WTC11 (cell line): ENCODE measurements around the gene ZNF221. TPM values are rescaled to one million over a fixed set of nuclear protein-coding genes. Genes with fewer than 3 reads are reported as not detected.

Experiments
- ATAC-seq: fragments of 200-7000 bp; cut with Tn5 transposase; 2 replicates; pipeline ENCODE4 v1.10.0; 2021; ENCODE audit warnings: mild to moderate bottlenecking, moderate library complexity
- CTCF ChIA-PET: fragments of 300-600 bp; sonication (Branson Sonifier 250); formaldehyde crosslinking; loops from one replicate; lab custom pipeline; 2021; ENCODE audit warnings: antibody characterized with exemption; lab: Charles Lee
- POLR2A ChIA-PET: fragments of 350-600 bp; sonication (Branson Sonifier 250); formaldehyde crosslinking; loops from one replicate; lab custom pipeline; 2021; ENCODE audit warnings: antibody characterized with exemption; lab: Charles Lee
- DNase-seq: peaks from one replicate; pipeline ENCODE4 v3.0.0; 2021; ENCODE audit warnings: low spot score
- H3K27ac Mint-ChIP-seq: 2 replicates; pipeline ENCODE4 v1.8.0; 2021; ENCODE audit warnings: mixed read lengths
- H3K27me3 Mint-ChIP-seq: 2 replicates; pipeline ENCODE4 v1.8.0; 2021; ENCODE audit warnings: low read depth, mild to moderate bottlenecking, moderate library complexity, mixed read lengths
- H3K36me3 Mint-ChIP-seq: 2 replicates; pipeline ENCODE4 v1.8.0; 2021; ENCODE audit warnings: mixed read lengths
- H3K4me1 Mint-ChIP-seq: 2 replicates; pipeline ENCODE4 v1.8.0; 2022; ENCODE audit warnings: mixed read lengths
- H3K4me3 Mint-ChIP-seq: 2 replicates; pipeline ENCODE4 v1.8.0; 2021; ENCODE audit warnings: mild to moderate bottlenecking, moderate library complexity, mixed read lengths
- H3K9me3 Mint-ChIP-seq: 2 replicates; pipeline ENCODE4 v1.8.0; 2021; ENCODE audit warnings: mixed read lengths
- ATF1 ChIP-seq: sonication (generic); formaldehyde crosslinking; IDR thresholded peaks from 2 replicates; pipeline ENCODE4 v1.8.1; 2023; ENCODE audit warnings: mild to moderate bottlenecking, moderate library complexity, missing genetic modification reagents
- CDX4 ChIP-seq: fragments of 250-450 bp; sonication (Bioruptor Pico); IDR thresholded peaks from 2 replicates; pipeline ENCODE4 v1.9.0; 2021; ENCODE audit warnings: moderate library complexity, mild to moderate bottlenecking, inconsistent platforms, borderline replicate concordance
- CREB1 ChIP-seq: sonication (generic); formaldehyde crosslinking; IDR thresholded peaks from 2 replicates; pipeline ENCODE4 v1.8.0; 2023; ENCODE audit warnings: mild to moderate bottlenecking, missing genetic modification reagents
- EMX1 ChIP-seq: fragments of 250-450 bp; sonication (Bioruptor Pico); IDR thresholded peaks from 2 replicates; pipeline ENCODE4 v1.8.0; 2021; ENCODE audit warnings: mild to moderate bottlenecking
- ESRRA ChIP-seq: sonication (generic); formaldehyde crosslinking; IDR thresholded peaks from 2 replicates; pipeline ENCODE4 v1.8.1; 2022; ENCODE audit warnings: mild to moderate bottlenecking, missing genetic modification reagents, borderline replicate concordance
- HMGXB4 ChIP-seq: sonication (generic); formaldehyde crosslinking; IDR thresholded peaks from 2 replicates; pipeline ENCODE4 v1.8.1; 2023; ENCODE audit warnings: mild to moderate bottlenecking, moderate library complexity, missing genetic modification reagents
- NFE2L1 ChIP-seq: sonication (generic); formaldehyde crosslinking; IDR thresholded peaks from 2 replicates; pipeline ENCODE4 v1.8.1; 2023; ENCODE audit warnings: missing genetic modification reagents
- RORB ChIP-seq: fragments of 250-450 bp; sonication (Bioruptor Pico); IDR thresholded peaks from 2 replicates; pipeline ENCODE4 v1.9.0; 2021; ENCODE audit warnings: mild to moderate bottlenecking
- SMAD3 ChIP-seq: sonication (generic); formaldehyde crosslinking; IDR thresholded peaks from 2 replicates; pipeline ENCODE4 v1.8.0; 2022; ENCODE audit warnings: missing genetic modification reagents, mild to moderate bottlenecking, borderline replicate concordance
- ZBTB43 ChIP-seq: sonication (generic); formaldehyde crosslinking; IDR thresholded peaks from 2 replicates; pipeline ENCODE4 v1.8.1; 2023; ENCODE audit warnings: mild to moderate bottlenecking, missing genetic modification reagents
- ZNF219 ChIP-seq: sonication (generic); formaldehyde crosslinking; IDR thresholded peaks from 2 replicates; pipeline ENCODE4 v1.8.0; 2023; ENCODE audit warnings: missing genetic modification reagents, mild to moderate bottlenecking, borderline replicate concordance
- ZNF416 ChIP-seq: fragments of 250-450 bp; sonication (Bioruptor Pico); IDR thresholded peaks from 2 replicates; pipeline ENCODE4 v1.9.0; 2021; ENCODE audit warnings: mild to moderate bottlenecking, inconsistent platforms
- ZNF423 ChIP-seq: fragments of 250-450 bp; sonication (Bioruptor Pico); IDR thresholded peaks from 2 replicates; pipeline ENCODE4 v2.1.2; 2022; ENCODE audit warnings: mild to moderate bottlenecking, moderate library complexity
- ZNF425 ChIP-seq: fragments of 250-450 bp; sonication (Bioruptor Pico); conservative IDR thresholded peaks from 2 replicates; pipeline ENCODE4 v1.9.0; 2021; ENCODE audit warnings: mild to moderate bottlenecking
- ZNF512 ChIP-seq: sonication (generic); formaldehyde crosslinking; IDR thresholded peaks from 2 replicates; pipeline ENCODE4 v1.8.1; 2022; ENCODE audit warnings: missing genetic modification reagents, borderline replicate concordance
- total RNA-seq: library from RNA; stranded (reverse); gene quantifications from 3 replicates; pipeline ENCODE4 v1.2.3, GENCODE V29; 2021

Gene ZNF221
- total RNA-seq, 1 experiment from 2014 or later = 7.6 TPM

- DNase-seq (peak; percentile 83), ATAC-seq (peak; percentile 94)
- TF ChIP-seq ZNF423 (CRISPR knock-in tag) = no peak
- ChIA-PET CTCF (interaction anchor here (0.6 to 1.6 kb wide), 13 partner anchors 11 to 565 kb away, joined by 3 to 20 read pairs (median 3); partner anchors contain the start of genes ZNF155, ZNF180, ZNF221 and ZNF283), POLR2A (interaction anchor here (0.6 to 1.4 kb wide), 5 partner anchors 11 to 565 kb away, joined by 3 to 5 read pairs (median 3); partner anchors contain the start of genes ZNF180 and ZNF221)
- H3K4me1 Mint-ChIP-seq = peaks cover 6% of the 10 kb centered on the region
- peak within 1 kb of the TSS; percentile 92 for H3K4me3 Mint-ChIP-seq
- peaks cover 22% of the 10 kb centered on the region for H3K27me3 Mint-ChIP-seq
- H3K27ac Mint-ChIP-seq = 0 out of 2 replicates have a peak within 1 kb of the TSS, but pooled peaks have one; percentile 45
- H3K9me3 Mint-ChIP-seq = peaks cover 23% of the 10 kb centered on the region
- peaks cover 28% of the 10 kb centered on the region for H3K36me3 Mint-ChIP-seq
These were observed 15.9 kb upstream of the ZNF221 start, which contains the start of gene ZNF45 for GRCh38 chr19:43934985-43935708. TSS of gene ZNF45 (minus strand) at chr19:43935282. CDS start at chr19:43922185, 13,097 bp downstream.

- TF ChIP-seq SMAD3 (CRISPR knock-in tag) (no peak), ESRRA (no peak), ZBTB43 (CRISPR knock-in tag) (no peak), CREB1 (CRISPR knock-in tag) (no peak), ATF1 (no peak), HMGXB4 (CRISPR knock-in tag) (no peak), EMX1 (CRISPR knock-in tag) (no peak), ZNF416 (no peak), CDX4 (CRISPR knock-in tag) (no peak), ZNF512 (CRISPR knock-in tag) (no peak), NFE2L1 (no peak), RORB (CRISPR knock-in tag) (no peak), ZNF219 (CRISPR knock-in tag) (no peak), ZNF425 (no peak)
- Mint-ChIP-seq H3K27ac (no peak overlapping the region), H3K27me3 (peaks cover 28% of the 10 kb centered on the region), H3K36me3 (peaks cover 19% of the 10 kb centered on the region), H3K4me3 (peak overlapping the region; percentile 92), H3K9me3 (peaks cover 33% of the 10 kb centered on the region), H3K4me1 (peaks cover 6% of the 10 kb centered on the region)
- no peak for DNase-seq
- CTCF ChIA-PET = interaction anchor here (0.5 to 1.0 kb wide), 3 partner anchors 33 to 791 kb away, joined by 3 to 4 read pairs (median 3); no protein-coding TSS in a partner anchor
- POLR2A ChIA-PET = no interaction called here
- no peak for ATAC-seq
These were observed 14.8 kb upstream of the ZNF221 start for GRCh38 chr19:43936188-43936587.
